RPMI7951 (cell line): ENCODE results near the gene FAS. TPM values are rescaled to one million over a fixed set of nuclear protein-coding genes. Genes with fewer than 3 reads are reported as not detected.
"Not testable (repeated sequence)": the region's sequence is repeated elsewhere in the genome, so short reads cannot be mapped to it uniquely, and the experiment has no call there.

ENCODE experiments used
- DNase-seq: peaks from one replicate; pipeline ENCODE4 v3.0.0-alpha.2; 2012; ENCODE audit warnings: low read depth
- total RNA-seq: library from RNA; depleted of rRNA; stranded (reverse); fragments of >200 nt; shearing (Covaris generic); gene quantifications from 2 replicates; pipeline ENCODE4 v1.2.3, GENCODE V29; 2014

FAS gene
- total RNA-seq, 1 experiment from 2014 or later = 24.9 TPM

- peak; percentile 45 for DNase-seq
These were observed 2.4 kb downstream of the FAS start for GRCh38 chr10:88992921-88993524.

- peak; percentile 47 for DNase-seq
These were observed 3.4 kb downstream of the FAS start for GRCh38 chr10:88994019-88994418.

GRCh38 chr10:88995156-88995876, 4.7 kb downstream of the FAS start:
- no peak for DNase-seq

GRCh38 chr10:88996927-88997326, 6.3 kb downstream of the FAS start:
- no peak for DNase-seq

- DNase-seq = peak; percentile 52
These were observed 9.0 kb downstream of the FAS start for GRCh38 chr10:88999625-89000024.

- no peak for DNase-seq
These were observed 10.6 kb downstream of the FAS start for GRCh38 chr10:89001024-89001728.

GRCh38 chr10:89001729-89002072, 11.1 kb downstream of the FAS start:
- no peak for DNase-seq

- no peak for DNase-seq
These were observed 11.8 kb downstream of the FAS start for GRCh38 chr10:89002226-89002978.

GRCh38 chr10:89003344-89003743, 12.7 kb downstream of the FAS start:
- no peak for DNase-seq

- DNase-seq = no peak
These were observed 16.7 kb downstream of the FAS start for GRCh38 chr10:89007129-89007893.

- DNase-seq = not testable (repeated sequence)
These were observed 28.2 kb downstream of the FAS start for GRCh38 chr10:89018700-89019346.

GRCh38 chr10:89019569-89020327, 29.1 kb downstream of the FAS start:
- no peak for DNase-seq

GRCh38 chr10:89021526-89021925, 30.9 kb downstream of the FAS start:
- DNase-seq = peak; percentile 45

GRCh38 chr10:89022734-89023133, 32.1 kb downstream of the FAS start:
- DNase-seq = no peak

- DNase-seq = no peak
These were observed 34.9 kb downstream of the FAS start for GRCh38 chr10:89025453-89025852.

- DNase-seq = no peak
These were observed 38.6 kb downstream of the FAS start for GRCh38 chr10:89029181-89029580.

GRCh38 chr10:89029785-89030437, 39.3 kb downstream of the FAS start:
- DNase-seq = peak; percentile 69

- DNase-seq = no peak
These were observed 40.2 kb downstream of the FAS start for GRCh38 chr10:89030791-89031190.

- DNase-seq = peak; percentile 72
These were observed 41.7 kb downstream of the FAS start for GRCh38 chr10:89032141-89032891.
